Amygdala (tissue), 56 donors: ENCODE results near the gene GP1BB.

Experiments
- DNase-seq, 56 donors: peaks; one replicate each; lab custom pipeline; 2025; lab: John Stamatoyannopoulos, UW

The GP1BB gene

DNA sequence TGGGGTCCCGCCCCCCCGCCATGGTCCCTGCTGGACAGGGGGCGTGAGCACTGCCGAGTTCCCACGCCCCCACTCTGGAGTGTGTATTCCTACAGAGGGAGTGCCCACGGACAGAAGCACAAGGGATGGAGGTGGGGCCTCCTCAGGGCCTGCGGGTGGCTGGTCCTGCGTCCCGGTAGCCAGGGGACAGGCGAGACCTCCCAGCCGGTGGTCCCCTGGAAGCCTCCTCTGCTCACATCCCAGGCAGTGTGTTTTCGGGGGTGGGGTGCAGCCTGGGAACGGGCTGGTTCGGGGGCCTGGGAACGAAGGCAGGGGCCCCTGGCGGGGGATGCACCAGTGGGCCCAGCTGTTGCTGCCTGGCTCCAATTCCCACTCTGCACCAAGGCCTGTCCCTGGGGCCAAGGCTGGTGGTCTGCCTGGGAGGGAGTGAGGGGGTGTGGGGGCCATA is 16.1 kb downstream of the GP1BB start:
- no peak for DNase-seq

DNA sequence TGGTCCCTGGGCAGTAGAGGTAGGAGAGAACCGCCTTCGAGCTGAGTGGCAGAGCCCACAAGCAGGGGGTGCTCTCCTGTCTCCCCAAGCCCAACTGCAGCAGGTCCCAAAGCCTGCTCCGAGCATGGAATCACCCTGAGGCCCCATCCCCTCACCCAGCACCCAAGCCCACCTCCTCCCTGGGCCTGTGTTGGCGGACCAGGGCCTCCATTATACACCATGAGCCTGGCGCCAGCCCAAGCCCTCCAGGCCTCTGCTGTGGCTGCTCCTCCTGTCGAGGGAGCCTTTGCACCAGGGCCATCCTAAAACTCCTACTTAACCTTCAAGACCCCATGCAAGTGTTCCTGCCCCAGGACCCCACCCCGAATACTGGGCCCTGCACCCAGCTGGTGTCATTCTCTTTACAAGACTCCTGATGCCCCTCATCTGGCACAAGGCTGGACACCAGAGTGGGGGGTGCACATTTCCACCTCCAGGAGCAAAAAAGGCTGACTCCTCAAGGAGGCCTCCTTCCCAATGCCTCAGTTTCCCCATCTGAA is 16.6 kb downstream of the GP1BB start:
- no peak for DNase-seq

DNA sequence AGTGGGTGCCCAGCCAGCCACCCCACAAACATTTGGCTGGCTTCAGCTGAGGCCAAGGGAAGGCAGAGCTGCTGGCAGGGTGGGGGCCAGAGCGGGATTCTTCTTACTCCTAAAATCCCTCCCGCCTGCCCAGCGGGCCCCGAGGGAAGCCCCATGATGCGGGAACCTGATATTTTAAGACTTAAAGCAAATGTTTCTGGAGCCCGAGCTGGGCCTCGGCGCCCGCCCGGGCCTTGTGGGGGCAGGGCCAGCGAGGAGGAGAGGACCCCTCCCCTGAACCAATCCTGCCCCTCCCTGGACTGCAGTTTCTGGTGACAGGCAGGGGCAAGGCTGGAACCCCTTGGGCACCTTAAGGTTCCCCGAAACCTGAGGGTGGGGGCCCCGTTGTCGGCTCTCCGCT is 17.2 kb downstream of the GP1BB start:
- DNase-seq: no peak

DNA sequence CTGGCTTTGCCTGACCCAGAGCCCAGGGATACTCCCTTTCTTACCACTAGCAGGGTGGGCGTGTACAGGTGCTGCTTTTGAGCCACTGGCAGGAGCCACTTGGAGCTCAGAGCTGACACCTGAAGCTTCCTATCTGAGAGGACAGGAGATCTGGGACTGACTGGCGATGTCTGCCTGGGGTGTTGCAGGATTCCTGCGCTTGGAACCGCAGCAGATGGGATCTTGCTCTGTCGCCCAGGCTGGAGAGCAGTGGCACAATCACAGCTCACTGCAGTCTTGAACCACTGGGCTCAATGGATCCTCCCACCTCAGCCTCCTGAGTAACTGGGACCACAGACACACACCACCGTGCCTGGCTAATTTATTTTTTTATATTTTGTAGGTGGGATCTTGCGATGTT is 17.7 kb downstream of the GP1BB start:
- no peak for DNase-seq

DNA sequence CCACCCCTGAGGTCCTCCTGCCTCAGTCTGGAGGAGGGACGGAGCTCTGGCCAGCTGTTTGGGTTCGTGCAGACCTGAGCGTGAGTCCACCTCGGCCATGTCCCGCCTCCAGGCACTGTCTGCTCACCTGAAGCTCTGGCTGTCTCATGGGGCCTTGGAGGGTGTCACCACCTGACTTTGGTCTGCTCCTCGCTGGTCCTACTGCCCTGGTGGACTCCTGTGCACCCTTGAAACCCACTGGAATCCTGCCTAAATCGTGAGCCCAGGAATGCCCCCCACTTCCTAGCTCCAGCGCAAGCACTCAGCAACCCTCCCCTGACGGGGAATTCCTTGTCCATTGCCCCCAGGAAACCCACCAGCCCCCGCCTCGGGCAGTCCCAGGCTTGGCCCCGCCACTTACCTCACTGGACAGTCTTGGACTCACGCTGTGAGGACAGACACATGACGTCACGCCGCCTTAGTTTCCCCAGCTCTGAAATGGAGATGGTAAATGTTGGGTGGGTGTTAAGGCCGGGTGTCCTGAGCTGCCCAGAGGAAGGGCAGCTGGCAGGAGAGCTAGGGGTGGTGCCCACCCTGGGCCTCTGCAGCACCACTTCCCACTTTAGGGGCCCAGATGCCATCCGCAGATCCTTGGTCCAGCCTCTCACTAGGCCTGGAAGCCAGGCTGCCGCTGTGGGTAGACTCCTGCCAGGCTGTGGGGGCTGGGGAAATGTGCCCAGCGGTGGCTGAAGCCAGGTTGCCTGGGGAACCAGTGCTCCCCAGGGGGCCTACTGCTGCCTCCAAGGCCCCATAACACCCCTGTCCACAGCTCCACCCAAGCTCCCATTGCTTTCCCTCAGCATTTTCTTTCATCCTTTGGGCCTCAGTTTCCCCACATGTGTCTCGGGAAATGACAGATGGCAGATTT is 19.1 kb downstream of the GP1BB start:
- peak in 5 of 56 donors; percentile 10 to 33 (median 14) for DNase-seq

DNA sequence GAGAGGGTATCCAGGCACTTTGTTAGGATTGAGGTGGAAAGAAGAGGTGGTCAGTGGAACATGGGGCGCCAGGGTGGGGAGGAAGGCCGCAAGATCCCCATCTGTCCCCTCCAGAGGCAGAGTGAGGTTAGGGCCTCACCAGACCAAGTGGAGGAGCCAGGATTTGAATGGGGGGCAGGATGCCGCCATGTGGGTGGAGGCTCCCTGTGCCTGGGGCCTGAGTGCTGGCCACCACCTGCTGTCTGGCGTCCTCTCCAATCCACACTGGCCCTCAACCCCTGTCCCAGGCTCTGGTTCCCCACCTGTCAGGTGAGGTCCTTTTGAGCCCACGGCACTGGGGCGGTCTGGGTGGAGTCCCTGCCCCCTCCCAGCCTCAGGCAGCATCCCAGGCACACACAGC is 19.7 kb downstream of the GP1BB start:
- DNase-seq: no peak

DNA sequence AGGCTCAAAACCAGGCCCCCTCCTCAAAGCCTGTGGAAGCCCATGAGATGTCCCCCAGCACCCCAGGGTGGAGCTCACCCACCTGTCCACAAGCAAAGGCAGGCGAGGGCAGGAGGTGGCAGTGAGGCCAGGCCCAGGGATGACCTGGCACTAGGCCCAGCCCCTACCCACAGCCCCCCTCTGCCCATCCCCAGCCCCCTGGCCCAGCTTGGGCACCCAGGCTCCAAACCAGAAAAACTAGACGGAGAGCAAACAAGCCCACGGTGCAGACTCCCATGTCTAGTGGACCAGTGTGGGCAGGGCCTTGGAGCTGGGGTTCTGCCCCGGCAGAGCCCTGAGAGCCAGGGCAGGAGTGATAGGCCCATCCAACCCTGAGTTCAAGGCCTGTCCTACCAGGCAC is 20.3 kb downstream of the GP1BB start:
- no peak for DNase-seq

DNA sequence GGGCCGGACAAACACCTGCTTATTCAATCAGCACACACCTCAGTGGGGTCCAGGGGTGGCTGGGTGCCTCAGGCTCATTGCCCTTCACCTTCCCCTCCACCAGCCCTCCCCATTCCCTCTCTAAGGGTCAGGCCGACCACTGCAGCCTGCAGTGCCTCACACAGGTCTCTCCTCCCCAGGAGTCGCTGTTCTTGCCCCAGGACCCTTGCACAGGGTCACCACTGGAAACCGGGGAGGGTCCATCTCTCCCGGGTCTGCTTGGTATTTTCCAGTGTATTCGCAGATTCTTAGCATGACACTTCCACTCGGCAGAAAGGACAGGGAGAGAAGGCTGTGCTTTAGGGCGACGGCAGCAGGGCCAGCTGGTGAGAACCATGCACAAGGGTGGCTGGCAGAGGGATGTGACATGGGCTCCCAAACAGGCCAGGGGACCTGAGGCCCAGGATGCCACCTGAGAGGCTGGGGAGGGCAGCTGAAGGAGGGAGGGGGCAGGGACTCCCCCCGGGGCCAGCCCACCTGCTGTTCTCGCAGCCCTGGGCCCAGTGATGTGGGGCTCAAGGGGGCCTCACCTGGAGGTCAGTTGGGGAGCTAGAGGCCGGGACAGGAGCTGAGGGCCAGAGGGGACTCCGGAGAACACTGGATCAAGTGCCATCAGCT is 21.1 kb downstream of the GP1BB start:
- DNase-seq: no peak

DNA sequence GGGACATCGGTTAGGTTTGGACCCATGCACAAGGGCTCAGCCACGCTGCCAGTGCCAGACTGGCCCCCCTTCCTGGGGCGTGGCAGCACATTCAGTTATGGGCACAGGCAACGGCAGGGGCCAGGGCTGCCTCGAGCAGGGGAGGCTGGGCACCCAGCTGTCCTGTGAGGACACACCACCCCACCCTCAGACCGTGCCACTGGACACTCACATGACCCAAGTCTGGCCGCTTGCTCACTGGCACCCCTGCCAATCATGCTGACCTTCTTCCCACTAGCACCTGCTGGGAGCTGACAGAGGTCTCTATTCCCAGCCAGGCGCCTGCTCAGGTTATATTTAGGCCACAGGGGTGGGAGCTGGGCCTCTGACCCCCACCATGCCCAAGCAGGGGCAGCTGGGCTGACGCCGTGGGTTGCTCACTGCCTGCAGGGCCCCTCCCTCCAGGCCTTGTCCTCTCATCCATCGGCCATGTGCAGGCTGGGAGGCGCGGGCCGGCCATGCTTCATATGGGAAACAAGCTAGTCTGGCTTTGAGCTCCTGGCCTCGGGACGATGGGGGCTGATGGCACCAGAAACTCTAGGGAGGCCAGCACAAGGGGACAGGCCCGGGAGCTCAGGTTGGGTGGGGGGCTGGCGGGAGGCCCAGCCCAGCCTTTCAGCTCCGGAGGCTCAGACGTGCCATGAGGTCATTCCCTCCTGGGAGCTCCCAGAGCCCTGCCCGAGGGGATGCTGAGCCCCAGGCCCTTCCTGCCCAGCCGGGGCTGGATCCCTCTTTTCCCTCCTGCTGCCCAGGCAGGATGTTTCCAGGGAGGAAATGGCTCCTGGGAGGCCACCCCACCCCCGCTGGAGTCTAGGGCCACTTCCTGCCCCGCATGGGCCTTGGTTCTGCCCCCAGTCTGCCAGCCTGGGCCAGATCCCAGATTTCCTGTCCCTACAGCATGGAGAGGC is 22.1 kb downstream of the GP1BB start:
- DNase-seq: no peak

DNA sequence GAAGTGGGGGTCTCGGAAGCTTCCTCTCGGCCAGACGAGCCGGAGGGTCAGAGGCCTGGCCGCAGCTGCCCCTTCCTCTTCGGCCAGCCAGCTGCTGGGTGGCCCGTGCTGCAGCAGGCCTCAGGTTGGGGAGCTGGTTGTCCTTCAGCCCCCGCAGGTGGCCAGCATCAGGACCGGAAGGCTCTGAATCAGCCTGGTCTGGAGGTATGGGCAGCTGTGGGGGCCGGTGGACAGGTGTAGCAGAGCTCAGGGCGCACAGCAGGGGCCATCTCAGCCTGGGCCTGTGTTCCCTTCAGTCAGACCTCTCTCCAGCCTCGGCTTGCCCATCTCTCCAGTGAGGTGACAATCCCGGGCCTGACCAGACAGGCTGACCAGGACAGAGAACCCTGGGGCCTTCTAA is 23.4 kb downstream of the GP1BB start:
- DNase-seq: no peak

DNA sequence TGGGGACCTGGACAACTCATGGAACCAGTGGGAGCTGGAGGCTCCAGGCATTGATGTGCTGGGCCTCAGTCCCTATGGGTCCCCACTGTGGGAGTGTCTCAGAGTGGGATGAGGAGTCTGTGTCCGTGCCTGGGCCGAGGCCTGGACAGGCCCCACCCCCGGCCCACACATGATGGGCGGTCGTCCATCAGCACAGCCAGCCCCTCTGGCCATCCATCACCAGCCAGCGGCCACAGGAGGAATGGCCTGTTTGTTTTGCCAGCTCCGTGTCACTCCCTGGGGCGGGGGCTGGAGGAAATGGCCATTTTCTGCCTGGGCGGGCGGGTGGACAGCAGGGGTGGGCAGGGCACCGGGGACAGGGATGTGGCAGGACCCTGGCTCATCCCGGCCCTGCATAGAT is 24.2 kb downstream of the GP1BB start:
- no peak for DNase-seq

DNA sequence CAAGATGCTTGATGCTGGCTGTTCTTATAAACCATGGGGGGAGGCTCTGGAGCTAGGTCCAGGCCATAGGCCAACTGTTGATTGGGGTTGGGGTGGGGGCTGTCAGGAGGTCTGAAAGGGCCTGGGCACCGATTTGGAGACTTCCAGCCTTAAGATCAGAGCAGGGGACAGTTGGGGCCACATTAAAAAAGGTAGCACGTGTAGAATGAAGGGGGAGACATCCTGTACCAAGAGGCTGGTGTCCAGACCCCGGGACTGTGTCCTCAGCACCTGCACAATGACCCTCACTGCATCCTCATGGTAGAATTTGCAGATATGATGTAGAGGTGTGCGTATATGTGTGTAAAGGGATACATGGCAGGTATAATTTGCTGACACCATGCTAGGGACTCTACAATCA is 24.8 kb downstream of the GP1BB start:
- no peak for DNase-seq

DNA sequence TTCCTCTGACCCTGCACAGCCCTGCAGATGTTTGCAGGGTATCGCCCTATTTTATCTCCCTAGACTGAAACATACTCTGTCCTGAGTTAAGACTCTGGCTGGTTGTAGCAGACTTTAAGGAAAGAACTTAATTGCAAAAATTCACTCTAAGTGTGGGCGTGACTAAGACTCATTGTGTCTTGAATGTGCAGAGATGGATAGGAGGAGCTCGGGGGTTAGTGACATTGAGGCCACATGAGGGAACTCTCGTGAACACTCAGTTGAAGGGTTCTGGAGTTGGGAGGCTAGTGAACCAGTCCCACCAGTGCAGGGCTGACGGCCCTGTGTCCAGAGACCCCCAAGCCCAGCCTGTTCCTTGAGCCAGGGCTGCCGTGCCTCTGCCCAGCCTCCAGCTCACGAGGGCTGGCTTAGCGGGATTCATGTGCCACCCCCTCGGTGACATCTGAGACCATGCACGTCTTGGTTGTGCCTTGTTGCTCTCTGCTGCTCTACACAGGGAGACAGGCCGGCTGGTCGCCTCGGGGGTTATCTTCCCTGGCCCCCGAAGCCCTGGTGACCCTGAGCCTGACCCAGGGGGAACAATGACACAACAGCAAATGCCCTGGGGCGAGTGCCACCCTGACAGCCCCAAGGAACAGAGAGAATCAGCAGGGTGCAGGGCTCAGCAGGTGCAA is 25.8 kb downstream of the GP1BB start:
- DNase-seq: no peak

DNA sequence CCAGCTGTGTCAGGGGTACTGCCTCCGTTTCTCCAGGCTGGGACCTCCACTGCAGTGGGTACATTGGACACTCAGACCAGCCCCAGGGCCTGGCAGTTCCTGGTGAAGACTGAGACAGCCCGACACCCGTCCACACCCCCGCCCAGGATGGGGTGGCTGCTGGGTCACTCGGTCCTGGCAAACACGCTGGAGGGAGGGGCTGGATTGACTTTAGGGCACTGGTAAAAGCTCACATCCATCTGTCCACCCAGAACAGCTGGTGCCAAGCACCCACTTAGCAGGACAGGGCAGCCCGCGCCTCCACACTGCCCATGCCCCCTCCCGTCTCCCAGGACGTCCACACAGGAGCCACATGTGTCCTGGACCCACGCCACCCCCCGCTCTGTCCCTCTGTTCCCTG is 26.5 kb downstream of the GP1BB start:
- no peak for DNase-seq

DNA sequence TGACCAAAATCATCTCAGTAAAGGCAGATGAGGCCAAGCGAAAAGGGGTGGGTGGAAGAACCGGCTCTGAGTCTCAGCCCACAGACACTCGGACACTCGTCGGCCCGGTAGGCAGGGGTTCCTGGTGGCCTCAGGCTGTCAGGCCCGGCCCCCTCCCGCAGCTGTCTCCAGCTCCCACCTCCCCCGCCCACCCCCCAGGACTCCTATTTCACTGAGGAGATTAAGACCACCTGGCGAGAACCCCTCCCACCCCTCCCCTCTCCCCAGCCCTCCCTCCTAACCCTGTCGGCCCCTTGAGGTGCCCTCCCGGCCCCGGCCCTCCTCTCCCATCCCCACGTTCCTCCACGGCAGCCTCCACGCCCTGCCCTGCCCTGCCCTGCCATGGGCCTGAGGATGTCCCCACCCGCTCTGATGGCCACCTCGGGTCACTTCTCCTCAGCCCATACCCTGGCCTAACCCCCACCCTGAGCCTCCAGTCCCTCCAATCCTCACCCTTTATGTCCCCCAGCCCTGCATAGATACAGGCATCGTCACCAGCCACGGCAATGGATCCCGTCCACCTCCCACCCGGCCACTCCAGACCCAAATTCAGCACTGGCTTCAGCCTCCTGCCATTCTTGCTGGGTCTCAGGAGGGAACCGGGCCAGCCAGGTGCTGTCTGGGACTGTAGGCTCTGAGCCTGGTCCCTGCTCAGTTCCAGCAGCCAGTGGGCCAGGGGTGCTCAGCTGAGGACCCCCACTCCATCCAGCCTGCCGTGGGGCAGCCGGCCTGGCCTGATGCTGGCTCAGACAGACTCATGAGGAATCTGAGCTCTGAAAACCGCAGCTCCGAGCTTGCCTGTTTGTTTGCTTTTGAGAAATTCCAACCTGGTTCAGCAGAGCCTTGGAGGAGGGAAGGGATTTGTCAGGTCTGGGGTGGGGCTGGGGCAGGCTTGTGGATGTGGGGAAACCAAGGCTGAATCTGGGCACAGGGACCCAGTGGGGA is 27.5 kb downstream of the GP1BB start:
- no peak for DNase-seq

DNA sequence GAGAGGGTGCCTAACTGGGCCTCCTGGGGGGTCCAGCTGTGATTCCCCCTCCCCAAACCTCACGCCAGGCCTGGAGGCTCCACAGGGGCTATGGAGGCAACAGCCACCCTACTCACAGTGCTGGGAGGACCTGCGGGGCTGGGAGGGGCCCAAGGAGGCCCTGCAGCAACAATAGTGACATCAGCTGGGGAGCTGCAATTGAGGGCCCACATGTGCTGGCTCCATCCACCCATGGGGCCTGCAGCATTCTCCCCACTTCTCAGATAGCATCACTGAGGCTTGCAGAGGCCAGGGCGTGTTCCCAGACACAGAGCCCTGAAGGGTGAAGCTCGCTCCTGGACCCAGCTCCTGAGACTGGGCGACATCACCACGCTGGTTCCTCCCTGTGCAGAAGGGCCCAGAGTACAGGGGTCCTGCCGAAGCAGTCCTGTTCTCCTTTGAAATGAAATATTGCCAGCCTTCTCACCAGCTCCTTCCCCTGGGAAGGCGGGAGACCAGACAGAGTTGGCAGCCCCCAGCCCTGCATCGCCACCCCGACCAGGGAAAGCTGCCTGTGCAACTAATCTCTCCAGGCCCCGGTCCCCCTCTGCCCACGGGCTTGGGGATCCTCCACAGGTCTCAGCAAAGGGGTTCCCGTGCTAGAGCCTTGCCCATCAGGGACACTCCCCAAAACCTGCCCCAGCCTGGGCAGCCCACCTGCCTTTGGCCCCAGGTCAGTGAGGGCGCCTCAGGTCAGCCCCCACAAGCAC is 28.3 kb downstream of the GP1BB start:
- DNase-seq: no peak

DNA sequence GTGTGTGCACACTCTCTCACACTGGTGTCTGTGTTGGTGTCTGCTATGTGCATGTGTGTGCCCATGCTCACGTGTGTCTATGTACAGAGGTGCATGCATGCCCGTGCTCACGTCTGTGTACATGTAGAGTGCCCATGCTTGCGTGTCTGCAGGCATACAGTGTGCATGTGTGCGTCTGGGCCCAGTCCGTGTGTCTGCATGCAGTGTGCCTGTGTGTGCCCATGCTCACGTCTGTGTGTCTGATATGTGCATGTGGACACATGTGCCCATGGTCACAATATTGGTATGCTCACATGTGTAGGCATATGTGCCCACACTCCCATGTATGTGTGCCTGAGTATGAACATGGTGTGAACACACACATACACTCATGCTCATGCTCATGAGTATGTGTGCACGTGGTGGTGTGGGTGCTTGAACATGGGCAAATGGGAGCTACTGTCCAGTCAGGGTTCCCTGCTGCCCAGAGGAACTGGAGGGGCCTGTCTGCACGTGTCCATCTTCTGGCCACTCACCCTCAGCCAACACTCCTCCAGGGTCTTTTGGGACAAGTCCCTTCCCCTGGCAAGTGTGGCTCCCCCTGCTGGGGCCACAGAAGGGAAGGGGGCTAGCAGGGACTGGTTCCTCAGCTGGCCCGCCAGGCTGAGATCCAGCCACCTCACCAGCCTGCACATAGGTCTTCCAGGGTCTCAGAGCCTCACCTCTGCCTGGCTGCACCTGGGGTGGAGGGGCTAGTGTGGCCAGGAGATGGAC is 29.9 kb downstream of the GP1BB start:
- DNase-seq: no peak
